ENCODE measurements around the gene ZNF547.

DNA sequence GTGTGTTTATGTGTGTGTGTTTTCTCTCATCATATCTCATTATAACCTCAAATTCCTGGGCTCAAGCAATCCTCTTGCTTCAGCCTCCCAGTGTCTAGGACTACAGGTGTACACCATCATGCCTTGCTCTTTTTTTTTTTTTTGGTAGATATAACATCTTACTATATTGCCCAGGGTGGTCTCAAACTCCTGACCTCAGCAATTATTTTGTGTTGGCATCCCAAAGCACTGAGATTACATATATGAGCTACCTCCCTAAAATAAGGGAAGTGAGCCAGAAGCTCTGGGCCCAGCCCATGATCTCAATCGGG is 43.5 kb upstream of the ZNF547 start:
- TF ChIP-seq, protein P1, sequence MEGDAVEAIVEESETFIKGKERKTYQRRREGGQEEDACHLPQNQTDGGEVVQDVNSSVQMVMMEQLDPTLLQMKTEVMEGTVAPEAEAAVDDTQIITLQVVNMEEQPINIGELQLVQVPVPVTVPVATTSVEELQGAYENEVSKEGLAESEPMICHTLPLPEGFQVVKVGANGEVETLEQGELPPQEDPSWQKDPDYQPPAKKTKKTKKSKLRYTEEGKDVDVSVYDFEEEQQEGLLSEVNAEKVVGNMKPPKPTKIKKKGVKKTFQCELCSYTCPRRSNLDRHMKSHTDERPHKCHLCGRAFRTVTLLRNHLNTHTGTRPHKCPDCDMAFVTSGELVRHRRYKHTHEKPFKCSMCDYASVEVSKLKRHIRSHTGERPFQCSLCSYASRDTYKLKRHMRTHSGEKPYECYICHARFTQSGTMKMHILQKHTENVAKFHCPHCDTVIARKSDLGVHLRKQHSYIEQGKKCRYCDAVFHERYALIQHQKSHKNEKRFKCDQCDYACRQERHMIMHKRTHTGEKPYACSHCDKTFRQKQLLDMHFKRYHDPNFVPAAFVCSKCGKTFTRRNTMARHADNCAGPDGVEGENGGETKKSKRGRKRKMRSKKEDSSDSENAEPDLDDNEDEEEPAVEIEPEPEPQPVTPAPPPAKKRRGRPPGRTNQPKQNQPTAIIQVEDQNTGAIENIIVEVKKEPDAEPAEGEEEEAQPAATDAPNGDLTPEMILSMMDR (IDR thresholded peaks at IDR 0.05; ENCODE audit: insufficient read depth, low read length, poor library complexity, severe bottlenecking), result no peak
- no peak for TF ChIP-seq EZH2phosphoT487 (conservative IDR thresholded peaks at IDR 0.05; ENCODE audit: low read length)
